Colonic mucosa (tissue), 4 donors: Measurements from ENCODE around the gene CLTB. TPM values are rescaled to one million over a fixed set of nuclear protein-coding genes. Genes with fewer than 3 reads are reported as not detected.

Experiments
- DNase-seq: peaks from one replicate; pipeline ENCODE4 v3.0.0-alpha.2; 2020
- H3K27ac ChIP-seq: fragments of 200-600 bp; one replicate; pipeline ENCODE4 v1.8.0; 2021
- H3K27me3 ChIP-seq: fragments of 200-600 bp; one replicate; pipeline ENCODE4 v1.8.0; 2021
- H3K36me3 ChIP-seq: fragments of 200-600 bp; one replicate; pipeline ENCODE4 v1.8.0; 2021
- H3K4me1 ChIP-seq: fragments of 200-600 bp; one replicate; pipeline ENCODE4 v1.8.0; 2021; ENCODE audit warnings: mild to moderate bottlenecking
- H3K4me3 ChIP-seq: fragments of 200-600 bp; one replicate; pipeline ENCODE4 v1.8.0; 2021
- H3K9ac ChIP-seq, 2 donors: one replicate each; pipeline ENCODE4 v1.7.0; 2013; ENCODE audit warnings: control low read depth in 2 of 2, low read depth in 2 of 2, low read length in 2 of 2
- H3K9me3 ChIP-seq: fragments of 200-600 bp; one replicate; pipeline ENCODE4 v1.8.0; 2021
- CTCF ChIP-seq: fragments of 200-600 bp; IDR thresholded peaks from one replicate; pipeline ENCODE4 v1.8.0; 2022; ENCODE audit warnings: antibody characterized with exemption, mild to moderate bottlenecking
- intact Hi-C: fragments of 100-400 bp; cut with DNase I; formaldehyde crosslinking; loops from one replicate; pipeline ENCODE4 v1.14.1; 2022
- total RNA-seq, 2 donors: library from RNA; stranded (reverse); fragmentation: NEBNext Ultra II Directional in 1 of 2; extraction: Animal tissue kit (Norgen Biotek cat#: 25700) in 1 of 2; gene quantifications; one replicate each; pipeline ENCODE4 v1.2.1, GENCODE V29; 2021
- donor health status: healthy.
- donor health status: DM: no; HTN: no; CAD: no.
- donor health status: DM: no; HTN: no; CAD: no.

Gene CLTB
- total RNA-seq, 2 donors from 2014 or later: 181 to 263 TPM

- no peak for TF ChIP-seq CTCF
- intact Hi-C loops: no loop called here
- H3K27me3 ChIP-seq: no peaks in the 10 kb centered on the region
- no peak overlapping the region for H3K9ac ChIP-seq
- no peak overlapping the region for H3K4me3 ChIP-seq
- no peak overlapping the region for H3K27ac ChIP-seq
- H3K4me1 ChIP-seq: no peaks in the 10 kb centered on the region
- H3K36me3 ChIP-seq: no peaks in the 10 kb centered on the region
- H3K9me3 ChIP-seq: no peaks in the 10 kb centered on the region
- no peak for DNase-seq
These were observed 22.8 kb upstream of the CLTB start for GRCh38 chr5:176438959-176439757.

- H3K4me3 ChIP-seq: no peak overlapping the region
- no peak for DNase-seq
- no peaks in the 10 kb centered on the region for H3K27me3 ChIP-seq
- H3K4me1 ChIP-seq: no peaks in the 10 kb centered on the region
- intact Hi-C loops: no loop called here
- H3K36me3 ChIP-seq: no peaks in the 10 kb centered on the region
- H3K9ac ChIP-seq: no peak overlapping the region
- no peak overlapping the region for H3K27ac ChIP-seq
- no peaks in the 10 kb centered on the region for H3K9me3 ChIP-seq
- TF ChIP-seq CTCF: no peak
These were observed 20.3 kb upstream of the CLTB start for GRCh38 chr5:176436656-176437055.

GRCh38 chr5:176432707-176433106 lies 16.4 kb upstream of the CLTB start:
- DNase-seq: no peak
- H3K27me3 ChIP-seq: no peaks in the 10 kb centered on the region
- no peak for TF ChIP-seq CTCF
- H3K9me3 ChIP-seq: no peaks in the 10 kb centered on the region
- no peaks in the 10 kb centered on the region for H3K36me3 ChIP-seq
- no peaks in the 10 kb centered on the region for H3K4me1 ChIP-seq
- no peak overlapping the region for H3K9ac ChIP-seq
- H3K27ac ChIP-seq: no peak overlapping the region
- no peak overlapping the region for H3K4me3 ChIP-seq
- intact Hi-C loops: no loop called here

GRCh38 chr5:176429972-176430371 lies 13.6 kb upstream of the CLTB start:
- Histone ChIP-seq H3K9ac (no peak overlapping the region), H3K4me1 (no peaks in the 10 kb centered on the region), H3K9me3 (no peaks in the 10 kb centered on the region), H3K4me3 (no peak overlapping the region), H3K36me3 (no peaks in the 10 kb centered on the region), H3K27me3 (no peaks in the 10 kb centered on the region), H3K27ac (no peak overlapping the region)
- no peak for TF ChIP-seq CTCF
- intact Hi-C loops: no loop called here
- DNase-seq: no peak

GRCh38 chr5:176427971-176428370 lies 11.6 kb upstream of the CLTB start:
- H3K27ac ChIP-seq: peak overlapping the region; percentile 27
- no peaks in the 10 kb centered on the region for H3K4me1 ChIP-seq
- TF ChIP-seq CTCF: no peak
- DNase-seq: no peak
- intact Hi-C loops: no loop called here
- no peak overlapping the region for H3K4me3 ChIP-seq
- H3K9ac ChIP-seq: no peak overlapping the region
- H3K27me3 ChIP-seq: no peaks in the 10 kb centered on the region
- no peaks in the 10 kb centered on the region for H3K9me3 ChIP-seq
- no peaks in the 10 kb centered on the region for H3K36me3 ChIP-seq
